Stimulated activated CD4-positive, alpha-beta T cell treated with anti-CD3 and anti-CD28 coated beads, Interleukin-4, amount 100 ng/mL, for 48 hours (primary cell): ENCODE measurements around the gene TRMT61A.

Experiments used
- DNase-seq, 2 donors: peaks; one replicate each; pipeline ENCODE4 v3.0.0-alpha.2; 2020; ENCODE audit warnings: low read depth in 2 of 2

TRMT61A gene

GRCh38 chr14:103547455-103547940 lies 18.5 kb downstream of the TRMT61A start:
- DNase-seq: no peak

- no peak for DNase-seq
Observed at GRCh38 chr14:103547941-103548462, 19.0 kb downstream of the TRMT61A start.

GRCh38 chr14:103548463-103549351 lies 19.7 kb downstream of the TRMT61A start:
- DNase-seq: no peak

GRCh38 chr14:103549361-103550311 lies 20.6 kb downstream of the TRMT61A start:
- DNase-seq: no peak

- DNase-seq: no peak
Observed at GRCh38 chr14:103550451-103551337, 21.7 kb downstream of the TRMT61A start.

- no peak for DNase-seq
Observed at GRCh38 chr14:103551338-103551762, 22.4 kb downstream of the TRMT61A start.

GRCh38 chr14:103552011-103552845 lies 23.2 kb downstream of the TRMT61A start:
- no peak for DNase-seq

GRCh38 chr14:103552846-103553210 lies 23.8 kb downstream of the TRMT61A start:
- DNase-seq: no peak

GRCh38 chr14:103555559-103556337 lies 26.8 kb downstream of the TRMT61A start:
- no peak for DNase-seq

GRCh38 chr14:103556946-103557758 lies 28.2 kb downstream of the TRMT61A start:
- DNase-seq: no peak

- DNase-seq: no peak
Observed at GRCh38 chr14:103558071-103558882, 29.3 kb downstream of the TRMT61A start.

- no peak for DNase-seq
Observed at GRCh38 chr14:103559766-103560165, 30.8 kb downstream of the TRMT61A start.

- DNase-seq: no peak
Observed at GRCh38 chr14:103560691-103561090, 31.7 kb downstream of the TRMT61A start.

- DNase-seq: peak; percentile 24 to 40
Observed at GRCh38 chr14:103561381-103562178, 32.6 kb downstream of the TRMT61A start.

- DNase-seq: peak in 1 of 2 donors; percentile 23
Observed at GRCh38 chr14:103562179-103562428, 33.1 kb downstream of the TRMT61A start.

GRCh38 chr14:103562429-103563225 lies 33.6 kb downstream of the TRMT61A start, which contains the start of the genes BAG5 and COA8:
Gene BAG5, minus strand, starts transcription at chr14:103562657. Its CDS starts 1,493 bp downstream, at chr14:103561164.
Gene COA8, plus strand, starts transcription at chr14:103562960. Its CDS starts 42 bp downstream, at chr14:103563002.
- peak; percentile 81 to 86 for DNase-seq
